Neural cell (in vitro differentiated cells): ENCODE data around the gene CETP.

Source experiments
- EP300 ChIP-seq: fragments of 450-650 bp; conservative IDR thresholded peaks from 2 replicates; pipeline ENCODE4 v1.6.1; 2014; ENCODE audit warnings: antibody characterized with exemption, mild to moderate bottlenecking, moderate library complexity; ENCODE audit not compliant: poor library complexity, severe bottlenecking
- EZH2 ChIP-seq: fragments of 200-600, 300-800 bp; shearing (Covaris generic), sonication (generic); IDR thresholded peaks from 2 replicates; pipeline ENCODE4 v1.6.1; 2014; ENCODE audit warnings: antibody characterized with exemption, low read length, borderline replicate concordance, mild to moderate bottlenecking; ENCODE audit not compliant: insufficient read depth, poor library complexity, severe bottlenecking
- MXI1 ChIP-seq: fragments of 450-650 bp; conservative IDR thresholded peaks from 2 replicates; pipeline ENCODE4 v1.6.1; 2014; ENCODE audit warnings: antibody characterized with exemption, mild to moderate bottlenecking; ENCODE audit not compliant: poor library complexity, severe bottlenecking
- POLR2AphosphoS5 ChIP-seq: IDR thresholded peaks from 2 replicates; pipeline ENCODE4 v1.6.1; 2012
- RAD21 ChIP-seq: fragments of 450-650 bp; conservative IDR thresholded peaks from 2 replicates; pipeline ENCODE4 v1.6.1; 2014; ENCODE audit warnings: antibody characterized with exemption, mild to moderate bottlenecking, moderate library complexity
- TAF1 ChIP-seq: IDR thresholded peaks from 2 replicates; pipeline ENCODE4 v1.6.1; 2012; ENCODE audit warnings: low read depth
- TF ChIP-seq, protein P1 (sequence below): fragments of 450-650 bp; IDR thresholded peaks from 2 replicates; pipeline ENCODE4 v1.5.1; 2014; ENCODE audit warnings: antibody characterized with exemption, mild to moderate bottlenecking, moderate library complexity; ENCODE audit not compliant: poor library complexity, severe bottlenecking
- TF ChIP-seq, protein P2 (sequence below): IDR thresholded peaks from 2 replicates; pipeline ENCODE4 v1.6.1; 2012; ENCODE audit warnings: borderline replicate concordance

DNA sequence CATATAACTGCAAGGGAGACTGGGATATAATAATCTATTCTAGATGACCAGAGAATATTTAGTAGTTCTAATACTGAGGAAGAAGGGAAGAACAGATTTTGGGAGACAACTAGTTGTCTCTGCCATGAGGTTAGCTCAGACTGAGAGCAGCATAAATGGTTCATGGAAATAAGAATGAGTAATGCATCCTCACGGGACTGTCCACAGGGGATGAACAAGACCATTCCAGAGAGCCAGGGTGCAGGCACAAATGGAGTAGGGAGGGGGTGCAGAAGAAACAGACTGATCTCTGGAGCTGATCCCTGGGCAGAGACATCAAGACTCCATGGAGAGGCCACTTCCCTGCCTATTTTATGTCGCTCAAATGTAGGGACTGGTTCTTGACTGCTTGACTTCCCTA lies 58.0 kb downstream of the CETP start:
- TF ChIP-seq POLR2AphosphoS5 (no peak), EZH2 (no peak), RAD21 (no peak), TAF1 (no peak), MXI1 (no peak), EP300 (no peak)
- TF ChIP-seq, protein P1, sequence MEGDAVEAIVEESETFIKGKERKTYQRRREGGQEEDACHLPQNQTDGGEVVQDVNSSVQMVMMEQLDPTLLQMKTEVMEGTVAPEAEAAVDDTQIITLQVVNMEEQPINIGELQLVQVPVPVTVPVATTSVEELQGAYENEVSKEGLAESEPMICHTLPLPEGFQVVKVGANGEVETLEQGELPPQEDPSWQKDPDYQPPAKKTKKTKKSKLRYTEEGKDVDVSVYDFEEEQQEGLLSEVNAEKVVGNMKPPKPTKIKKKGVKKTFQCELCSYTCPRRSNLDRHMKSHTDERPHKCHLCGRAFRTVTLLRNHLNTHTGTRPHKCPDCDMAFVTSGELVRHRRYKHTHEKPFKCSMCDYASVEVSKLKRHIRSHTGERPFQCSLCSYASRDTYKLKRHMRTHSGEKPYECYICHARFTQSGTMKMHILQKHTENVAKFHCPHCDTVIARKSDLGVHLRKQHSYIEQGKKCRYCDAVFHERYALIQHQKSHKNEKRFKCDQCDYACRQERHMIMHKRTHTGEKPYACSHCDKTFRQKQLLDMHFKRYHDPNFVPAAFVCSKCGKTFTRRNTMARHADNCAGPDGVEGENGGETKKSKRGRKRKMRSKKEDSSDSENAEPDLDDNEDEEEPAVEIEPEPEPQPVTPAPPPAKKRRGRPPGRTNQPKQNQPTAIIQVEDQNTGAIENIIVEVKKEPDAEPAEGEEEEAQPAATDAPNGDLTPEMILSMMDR = no peak
- TF ChIP-seq, protein P2, sequence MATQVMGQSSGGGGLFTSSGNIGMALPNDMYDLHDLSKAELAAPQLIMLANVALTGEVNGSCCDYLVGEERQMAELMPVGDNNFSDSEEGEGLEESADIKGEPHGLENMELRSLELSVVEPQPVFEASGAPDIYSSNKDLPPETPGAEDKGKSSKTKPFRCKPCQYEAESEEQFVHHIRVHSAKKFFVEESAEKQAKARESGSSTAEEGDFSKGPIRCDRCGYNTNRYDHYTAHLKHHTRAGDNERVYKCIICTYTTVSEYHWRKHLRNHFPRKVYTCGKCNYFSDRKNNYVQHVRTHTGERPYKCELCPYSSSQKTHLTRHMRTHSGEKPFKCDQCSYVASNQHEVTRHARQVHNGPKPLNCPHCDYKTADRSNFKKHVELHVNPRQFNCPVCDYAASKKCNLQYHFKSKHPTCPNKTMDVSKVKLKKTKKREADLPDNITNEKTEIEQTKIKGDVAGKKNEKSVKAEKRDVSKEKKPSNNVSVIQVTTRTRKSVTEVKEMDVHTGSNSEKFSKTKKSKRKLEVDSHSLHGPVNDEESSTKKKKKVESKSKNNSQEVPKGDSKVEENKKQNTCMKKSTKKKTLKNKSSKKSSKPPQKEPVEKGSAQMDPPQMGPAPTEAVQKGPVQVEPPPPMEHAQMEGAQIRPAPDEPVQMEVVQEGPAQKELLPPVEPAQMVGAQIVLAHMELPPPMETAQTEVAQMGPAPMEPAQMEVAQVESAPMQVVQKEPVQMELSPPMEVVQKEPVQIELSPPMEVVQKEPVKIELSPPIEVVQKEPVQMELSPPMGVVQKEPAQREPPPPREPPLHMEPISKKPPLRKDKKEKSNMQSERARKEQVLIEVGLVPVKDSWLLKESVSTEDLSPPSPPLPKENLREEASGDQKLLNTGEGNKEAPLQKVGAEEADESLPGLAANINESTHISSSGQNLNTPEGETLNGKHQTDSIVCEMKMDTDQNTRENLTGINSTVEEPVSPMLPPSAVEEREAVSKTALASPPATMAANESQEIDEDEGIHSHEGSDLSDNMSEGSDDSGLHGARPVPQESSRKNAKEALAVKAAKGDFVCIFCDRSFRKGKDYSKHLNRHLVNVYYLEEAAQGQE = no peak
